Neuronal stem cell (in vitro differentiated cells): ENCODE results near the gene RAP2B. TPM values are rescaled to one million over a fixed set of nuclear protein-coding genes. Genes with fewer than 3 reads are reported as not detected.
"Not testable (repeated sequence)": the region's sequence is repeated elsewhere in the genome, so short reads cannot be mapped to it uniquely, and the experiment has no call there.

Experiments used
- DNase-seq: peaks from one replicate; pipeline ENCODE4 v3.0.0-alpha.2; 2013; ENCODE audit warnings: low spot score
- H2AFZ ChIP-seq: one replicate; pipeline ENCODE4 v1.6.1; 2013; ENCODE audit warnings: mild to moderate bottlenecking, low read length, inconsistent platforms
- H2AK5ac ChIP-seq: 2 replicates; pipeline ENCODE4 v1.6.1; 2013; ENCODE audit warnings: low read depth, mild to moderate bottlenecking, inconsistent platforms, low read length, moderate library complexity, mixed read lengths
- H2BK120ac ChIP-seq: 2 replicates; pipeline ENCODE4 v1.6.1; 2013; ENCODE audit warnings: low read depth, mild to moderate bottlenecking, inconsistent platforms, low read length, moderate library complexity, mixed read lengths
- H2BK12ac ChIP-seq: one replicate; pipeline ENCODE4 v1.6.1; 2013; ENCODE audit warnings: low read length, inconsistent platforms
- H2BK15ac ChIP-seq: 2 replicates; pipeline ENCODE4 v1.6.1; 2013; ENCODE audit warnings: mild to moderate bottlenecking, low read length, inconsistent platforms, mixed read lengths
- H2BK5ac ChIP-seq: one replicate; pipeline ENCODE4 v1.6.1; 2013; ENCODE audit warnings: inconsistent platforms, mild to moderate bottlenecking, low read length, moderate library complexity
- H3K14ac ChIP-seq: one replicate; pipeline ENCODE4 v1.6.1; 2013; ENCODE audit warnings: low read length, inconsistent platforms
- H3K18ac ChIP-seq: 2 replicates; pipeline ENCODE4 v1.6.1; 2013; ENCODE audit warnings: low read length, inconsistent platforms
- H3K23ac ChIP-seq: 2 replicates; pipeline ENCODE4 v1.6.1; 2013; ENCODE audit warnings: low read depth, mild to moderate bottlenecking, mixed read lengths, low read length, inconsistent platforms; ENCODE audit not compliant: poor library complexity
- H3K27ac ChIP-seq: replicated peaks from 3 replicates; pipeline ENCODE4 v1.5.1; 2013; ENCODE audit warnings: low read length, inconsistent platforms
- H3K27me3 ChIP-seq, 3 experiments: 2 replicates each; pipeline ENCODE4 v1.6.1; 2013; ENCODE audit warnings: low read length in 3 of 3, mild to moderate bottlenecking in 2 of 3, inconsistent platforms in 1 of 3, low read depth in 1 of 3, mixed read lengths in 1 of 3, moderate library complexity in 1 of 3; ENCODE audit not compliant: control insufficient read depth in 3 of 3, insufficient read depth in 3 of 3
- H3K36me3 ChIP-seq, 2 donors: replicated peaks in 1 of 2; 2 replicates each; pipeline ENCODE4 v1.6.1; 2013; ENCODE audit warnings: low read length in 2 of 2; ENCODE audit not compliant: control insufficient read depth in 2 of 2, insufficient read depth in 2 of 2
- H3K4ac ChIP-seq: 2 replicates; pipeline ENCODE4 v1.6.1; 2013; ENCODE audit warnings: inconsistent platforms, mild to moderate bottlenecking, low read length, moderate library complexity
- H3K4me1 ChIP-seq, 2 donors: 1 replicate in 1 of 2; 2 replicates in 1 of 2; pipeline ENCODE4 v1.6.1; 2013; ENCODE audit warnings: low read length in 2 of 2, low read depth in 1 of 2; ENCODE audit not compliant: control insufficient read depth in 2 of 2, insufficient read depth in 1 of 2
- H3K4me2 ChIP-seq: one replicate; pipeline ENCODE4 v1.6.1; 2013; ENCODE audit warnings: mild to moderate bottlenecking, low read length, inconsistent platforms; ENCODE audit not compliant: insufficient read depth, poor library complexity, severe bottlenecking
- H3K4me3 ChIP-seq, 2 donors: 2 replicates each; pipeline ENCODE4 v1.5.1; 2013; ENCODE audit warnings: low read length in 2 of 2, mild to moderate bottlenecking in 2 of 2, inconsistent platforms in 1 of 2, moderate library complexity in 1 of 2
- H3K79me1 ChIP-seq: one replicate; pipeline ENCODE4 v1.6.1; 2013; ENCODE audit warnings: low read depth, mild to moderate bottlenecking, inconsistent platforms, low read length, moderate library complexity
- H3K9ac ChIP-seq: one replicate; pipeline ENCODE4 v1.6.1; 2013; ENCODE audit warnings: mild to moderate bottlenecking, low read depth, low read length, inconsistent platforms; ENCODE audit not compliant: poor library complexity
- H3K9me3 ChIP-seq, 2 donors: replicated peaks in 1 of 2; 2 replicates each; pipeline versions ENCODE3 to v1.6.1; 2013; ENCODE audit warnings: low read length in 2 of 2, mild to moderate bottlenecking in 2 of 2, inconsistent platforms in 1 of 2, low read depth in 1 of 2, mixed read lengths in 1 of 2, moderate library complexity in 1 of 2; ENCODE audit not compliant: control insufficient read depth in 2 of 2, insufficient read depth in 1 of 2
- H4K8ac ChIP-seq: one replicate; pipeline ENCODE4 v1.6.1; 2013; ENCODE audit warnings: low read depth, mild to moderate bottlenecking, inconsistent platforms, low read length, moderate library complexity
- H4K91ac ChIP-seq: one replicate; pipeline ENCODE4 v1.6.1; 2013; ENCODE audit warnings: low read length, low read depth, mild to moderate bottlenecking, inconsistent platforms; ENCODE audit not compliant: poor library complexity
- WGBS, 2 donors: extraction: QIAGEN DNeasy Blood & Tissue Kit; methylation state at CpG; one replicate each; pipeline ENCODE4 v1.1.7; 2013; ENCODE audit warnings: missing lambda C conversion rate in 2 of 2, mixed read lengths in 1 of 2; ENCODE audit not compliant: insufficient read length in 2 of 2, insufficient replicate concordance in 1 of 2; ENCODE audit errors: extremely low coverage in 2 of 2; 5-methylcytosine and 5-hydroxymethylcytosine counted together
- polyA plus RNA-seq, 2 experiments: library from polyadenylated mRNA; stranded (reverse); fragments of 200-250 nt; gene quantifications; one replicate each; pipeline ENCODE4 v1.2.3, GENCODE V29; 2013

RAP2B gene
- polyA plus RNA-seq (2013, experiment 1 of 2) = 13.0 TPM
- 13.3 TPM for polyA plus RNA-seq (2013, experiment 2 of 2)

DNA sequence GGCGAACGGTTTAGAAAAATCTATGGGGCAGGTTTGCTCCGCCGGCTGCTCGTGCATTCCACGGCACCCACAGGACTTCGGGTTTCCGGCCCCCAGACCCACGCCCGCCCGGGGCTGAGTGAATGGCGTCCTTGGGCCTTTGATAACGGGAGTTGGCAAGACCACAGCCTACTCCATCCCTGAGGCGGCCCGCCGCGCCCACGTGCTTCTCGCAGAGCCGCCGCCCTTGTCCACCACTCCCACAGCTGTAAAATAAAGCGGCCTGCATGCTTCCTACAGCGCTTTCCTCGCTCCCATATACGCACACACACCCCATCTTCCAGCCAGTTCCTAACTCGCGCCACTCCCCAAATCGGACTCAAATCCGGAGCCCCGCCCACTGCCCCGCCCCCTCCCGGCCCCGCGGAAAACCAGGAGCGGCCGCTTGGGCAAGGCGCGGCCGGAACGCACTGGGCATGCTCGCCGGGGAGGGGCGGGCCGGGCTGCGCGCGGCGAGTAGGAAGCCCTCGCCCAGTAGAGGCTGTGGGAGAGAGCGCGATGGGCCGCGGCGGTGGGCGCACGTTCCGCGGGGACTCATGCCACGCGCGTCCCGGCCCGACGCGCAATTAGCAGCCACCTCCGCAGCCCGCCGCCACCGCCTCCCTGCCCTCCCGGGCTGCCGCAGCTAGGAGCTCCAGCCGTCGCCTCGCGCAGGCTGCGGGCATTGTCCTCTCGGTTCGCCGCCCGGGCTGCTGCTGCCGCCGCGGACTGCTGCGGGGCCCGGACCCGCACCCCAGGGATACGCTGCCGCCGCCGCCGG is at the start of gene RAP2B:
RAP2B (plus strand) TSS at position 513 of the 799 bp plus-strand sequence. CDS start 468 bp downstream, outside the sequence.
- no peaks in the 10 kb centered on the region for H3K9me3 ChIP-seq
- peaks cover 2 to 3% of the 10 kb centered on the region in 2 donors for H3K4me1 ChIP-seq

DNA sequence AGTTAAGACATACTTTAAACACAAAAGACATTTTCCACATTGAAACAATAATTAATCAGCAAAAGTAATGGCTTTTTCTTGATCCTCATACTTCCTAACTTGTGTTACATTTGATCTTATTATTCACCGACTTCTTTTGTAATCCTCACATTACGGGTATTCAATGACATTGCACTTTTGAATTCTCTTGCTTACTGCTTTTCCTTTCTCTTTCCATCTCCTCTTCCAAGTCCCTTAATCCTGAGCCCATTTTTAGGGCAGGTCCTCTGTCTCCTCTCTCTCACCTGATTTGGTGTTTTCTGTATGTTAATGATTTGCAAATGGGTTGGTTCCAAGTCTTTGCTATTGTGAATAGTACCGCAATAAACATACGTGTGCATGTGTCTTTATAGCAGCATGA is 48.5 kb upstream of the RAP2B start:
- no peak overlapping the region for H3K18ac ChIP-seq
- H3K27ac ChIP-seq = no peak overlapping the region
- no peak for DNase-seq
- no peak overlapping the region for H2BK120ac ChIP-seq
- H3K79me1 ChIP-seq = no peaks in the 10 kb centered on the region
- H3K14ac ChIP-seq = no peak overlapping the region
- no peak overlapping the region for H2BK12ac ChIP-seq
- H2AK5ac ChIP-seq = no peak overlapping the region
- H4K8ac ChIP-seq = no peak overlapping the region
- H2BK15ac ChIP-seq = no peak overlapping the region
- H3K9me3 ChIP-seq = no peaks in the 10 kb centered on the region
- H3K4me1 ChIP-seq = no peaks in the 10 kb centered on the region
- H4K91ac ChIP-seq = no peak overlapping the region
- no peaks in the 10 kb centered on the region for H3K36me3 ChIP-seq
- H3K4me3 ChIP-seq = no peak overlapping the region
- no peaks in the 10 kb centered on the region for H3K27me3 ChIP-seq
- no peak overlapping the region for H3K4ac ChIP-seq
- H3K9ac ChIP-seq = no peak overlapping the region
- H3K4me2 ChIP-seq = no peak overlapping the region
- H2AFZ ChIP-seq = no peak overlapping the region
- H3K23ac ChIP-seq = no peak overlapping the region
- no peak overlapping the region for H2BK5ac ChIP-seq
- no CpG with 5 or more reads among the region's 4 CpGs for WGBS, 2 donors

More for the DNA sequence above, at the start of gene RAP2B:
- peak; percentile 96 for DNase-seq
- Histone ChIP-seq H2AFZ (peak within 1 kb of the TSS; percentile 97), H2BK5ac (peak within 1 kb of the TSS; percentile 88), H3K14ac (peak within 1 kb of the TSS; percentile 99), H2BK12ac (peak within 1 kb of the TSS; percentile 90), H2BK15ac (peak within 1 kb of the TSS; percentile 78), H2AK5ac (peak within 1 kb of the TSS; percentile 83), H4K91ac (no peak within 1 kb of the TSS), H3K27me3 (no peaks in the 10 kb centered on the region), H3K27ac (peak within 1 kb of the TSS; percentile 97), H3K4me3 (peak within 1 kb of the TSS; percentile 95 to 99), H3K79me1 (peaks cover 8% of the 10 kb centered on the region), H4K8ac (no peak within 1 kb of the TSS), H3K9ac (peak within 1 kb of the TSS; percentile 97), H3K18ac (peak within 1 kb of the TSS; percentile 95), H3K36me3 (peaks cover 0 to 7% of the 10 kb centered on the region in 2 donors), H3K4ac (peak within 1 kb of the TSS; percentile 95), H2BK120ac (no peak within 1 kb of the TSS), H3K23ac (peak within 1 kb of the TSS; percentile 99), H3K4me2 (peak within 1 kb of the TSS; percentile 78)
- no CpG with 5 or more reads among the region's 91 CpGs for WGBS, 2 donors

DNA sequence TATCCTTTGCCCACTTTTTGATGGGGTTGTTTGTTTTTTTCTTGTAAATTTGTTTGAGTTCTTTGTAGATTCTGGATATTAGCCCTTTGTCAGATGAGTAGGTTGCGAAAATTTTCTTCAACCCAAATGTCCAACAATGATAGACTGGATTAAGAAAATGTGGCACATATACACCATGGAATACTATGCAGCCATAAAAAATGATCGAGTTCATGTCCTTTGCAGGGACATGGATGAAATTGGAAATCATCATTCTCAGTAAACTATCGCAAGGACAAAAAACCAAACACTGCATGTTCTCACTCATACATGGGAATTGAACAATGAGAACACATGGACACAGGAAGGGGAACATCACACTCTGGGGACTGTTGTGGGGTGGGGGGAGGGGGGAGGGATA is 47.8 kb upstream of the RAP2B start:
- H4K8ac ChIP-seq, H2BK12ac ChIP-seq: not testable (repeated sequence)
- WGBS, 2 donors = no CpG with 5 or more reads among the region's 3 CpGs

GRCh38 chr3:153115326-153115725 is 46.7 kb upstream of the RAP2B start:
- no peak overlapping the region for H2BK5ac ChIP-seq

More for the DNA sequence above, 47.8 kb upstream of the RAP2B start:
- not testable (repeated sequence) for H3K4me2 ChIP-seq, H3K27ac ChIP-seq, H3K23ac ChIP-seq, H3K9me3 ChIP-seq, H2BK5ac ChIP-seq, H3K4me1 ChIP-seq, H2AFZ ChIP-seq, H3K4me3 ChIP-seq, H3K36me3 ChIP-seq, H3K4ac ChIP-seq, H3K27me3 ChIP-seq, DNase-seq, H3K79me1 ChIP-seq, H2BK120ac ChIP-seq, H3K9ac ChIP-seq, H3K14ac ChIP-seq, H3K18ac ChIP-seq, H2AK5ac ChIP-seq, H2BK15ac ChIP-seq, H4K91ac ChIP-seq

More at GRCh38 chr3:153115326-153115725, 46.7 kb upstream of the RAP2B start:
- Histone ChIP-seq H3K9me3 (no peaks in the 10 kb centered on the region), H3K9ac (no peak overlapping the region), H3K4me1 (no peaks in the 10 kb centered on the region), H3K27ac (no peak overlapping the region), H3K14ac (no peak overlapping the region), H4K8ac (no peak overlapping the region), H2BK120ac (no peak overlapping the region), H2BK12ac (no peak overlapping the region), H3K36me3 (no peaks in the 10 kb centered on the region), H2AFZ (no peak overlapping the region), H3K27me3 (no peaks in the 10 kb centered on the region), H4K91ac (no peak overlapping the region), H3K18ac (no peak overlapping the region), H2AK5ac (no peak overlapping the region), H3K4ac (no peak overlapping the region), H2BK15ac (no peak overlapping the region), H3K4me2 (no peak overlapping the region), H3K23ac (no peak overlapping the region), H3K4me3 (no peak overlapping the region), H3K79me1 (no peaks in the 10 kb centered on the region)
- WGBS, 2 donors = no CpG with 5 or more reads among the region's 4 CpGs
- no peak for DNase-seq
